HepG2 (cell line): ENCODE results near the gene RAMP1. TPM values are rescaled to one million over a fixed set of nuclear protein-coding genes. Genes with fewer than 3 reads are reported as not detected.

Experiments
- ATAC-seq: fragments of 200-7000 bp; cut with Tn5 transposase; 3 replicates; pipeline ENCODE4 v1.9.1; 2020; ENCODE audit warnings: mild to moderate bottlenecking, moderate library complexity
- BruUV-seq: library from RNA; stranded (reverse); fragments of 400-500 nt; replicated peaks from 2 replicates; lab custom pipeline; 2021; lab: Mats Ljungman, UMichigan
- CTCF ChIA-PET: fragments of 300-600 bp; formaldehyde crosslinking; extraction: SDS; loops from one replicate; lab custom pipeline; 2021; ENCODE audit warnings: low total read pairs, inconsistent platforms, low intra/inter-chr PET ratio; lab: Yijun Ruan, JAX
- POLR2A ChIA-PET: fragments of 350-600 bp; sonication (Branson Sonifier 250); formaldehyde crosslinking; loops from one replicate; lab custom pipeline; 2020; ENCODE audit warnings: antibody characterized with exemption, inconsistent platforms; lab: Yijun Ruan, JAX
- DNase-seq: peaks from one replicate; pipeline ENCODE4 v3.0.0-alpha.2; 2015; ENCODE audit warnings: low spot score
- FAIRE-seq: peaks from 3 replicates; lab custom pipeline; 2011; peaks lifted over from hg19 to GRCh38; lab: Jason Lieb, UNC
- H2AFZ ChIP-seq: one replicate; pipeline ENCODE4 v1.6.1; 2011; ENCODE audit warnings: low read length, inconsistent platforms
- H3K27ac ChIP-seq: fragments of 300-600 bp; 3 replicates; pipeline ENCODE4 v1.8.0; 2011; ENCODE audit warnings: mixed run types, mild to moderate bottlenecking, mixed read lengths, low read length, inconsistent platforms; ENCODE audit not compliant: insufficient read depth; ENCODE audit errors: extremely low read length
- H3K27me3 ChIP-seq, 2 experiments: fragments of 200-600 bp in 1 of 2; 2 replicates in 1 of 2; 3 replicates in 1 of 2; pipeline versions ENCODE4 v1.6.0 to v1.8.0; 2011; ENCODE audit warnings: low read length in 2 of 2, mild to moderate bottlenecking in 2 of 2, moderate library complexity in 2 of 2, inconsistent platforms in 1 of 2; ENCODE audit not compliant: insufficient read depth in 2 of 2, control insufficient read depth in 1 of 2
- H3K36me3 ChIP-seq, 2 experiments: fragments of 200-600 bp in 1 of 2; replicated peaks in 1 of 2; 2 replicates in 1 of 2; 3 replicates in 1 of 2; pipeline versions ENCODE4 v1.5.1 to v1.8.0; 2011; ENCODE audit warnings: low read length in 2 of 2, inconsistent platforms in 1 of 2; ENCODE audit not compliant: insufficient read depth in 2 of 2, control insufficient read depth in 1 of 2
- H3K4me1 ChIP-seq: 2 replicates; pipeline ENCODE4 v1.5.1; 2012; ENCODE audit warnings: low read length, inconsistent platforms; ENCODE audit not compliant: insufficient read depth
- H3K4me2 ChIP-seq: 2 replicates; pipeline ENCODE4 v1.6.0; 2011; ENCODE audit warnings: low read depth, low read length, inconsistent platforms
- H3K4me3 ChIP-seq, 3 experiments: fragments of 200-600 bp in 1 of 3; sonication (generic), shearing (Covaris generic) in 1 of 3; replicated peaks in 1 of 3; 2 replicates each; pipeline ENCODE4 v1.5.1; 2011 to 2016; ENCODE audit warnings: low read length in 3 of 3, inconsistent platforms in 2 of 3, low read depth in 2 of 3, mild to moderate bottlenecking in 2 of 3, control low read depth in 1 of 3, mixed read lengths in 1 of 3; ENCODE audit not compliant: insufficient read depth in 1 of 3
- H3K79me2 ChIP-seq: one replicate; pipeline ENCODE4 v1.6.1; 2011; ENCODE audit warnings: low read length, inconsistent platforms; ENCODE audit not compliant: insufficient read depth
- H3K9ac ChIP-seq: 2 replicates; pipeline ENCODE4 v1.6.0; 2011; ENCODE audit warnings: mild to moderate bottlenecking, low read depth, low read length, inconsistent platforms; ENCODE audit not compliant: insufficient read depth
- H3K9me3 ChIP-seq: 2 replicates; pipeline ENCODE4 v1.5.1; 2012; ENCODE audit warnings: mild to moderate bottlenecking, low read length
- H4K20me1 ChIP-seq: 2 replicates; pipeline ENCODE4 v1.6.0; 2011; ENCODE audit warnings: inconsistent platforms, mild to moderate bottlenecking, low read length, moderate library complexity; ENCODE audit not compliant: insufficient read depth
- GFI1 ChIP-seq: sonication (generic); formaldehyde crosslinking; IDR thresholded peaks from 2 replicates; pipeline ENCODE4 v1.5.0; 2020; ENCODE audit warnings: missing genetic modification reagents, mild to moderate bottlenecking, borderline replicate concordance
- SPEN ChIP-seq: sonication (generic); formaldehyde crosslinking; IDR thresholded peaks from 2 replicates; pipeline ENCODE4 v1.5.1; 2020; ENCODE audit warnings: low read depth, mild to moderate bottlenecking, missing genetic modification reagents
- SSRP1 ChIP-seq: IDR thresholded peaks from 2 replicates; pipeline ENCODE4 v1.6.1; 2016; ENCODE audit warnings: control low read depth
- ZNF331 ChIP-seq: sonication (generic); formaldehyde crosslinking; IDR thresholded peaks from 2 replicates; pipeline ENCODE4 v1.4.0; 2020; ENCODE audit warnings: missing genetic modification reagents
- ZNF629 ChIP-seq: sonication (generic); formaldehyde crosslinking; conservative IDR thresholded peaks from 2 replicates; pipeline ENCODE4 v1.5.0; 2020; ENCODE audit warnings: missing genetic modification reagents
- ZNF777 ChIP-seq: sonication (generic); formaldehyde crosslinking; IDR thresholded peaks from 2 replicates; pipeline ENCODE4 v1.4.0; 2020; ENCODE audit warnings: missing genetic modification reagents
- WGBS: methylation state at CpG from one replicate; pipeline ENCODE4 v1.1.6; 2017; ENCODE audit warnings: low lambda C conversion rate; 5-methylcytosine and 5-hydroxymethylcytosine counted together
- in situ Hi-C: cut with HindIII; loops from 2 replicates; pipeline ENCODE4 v1.10.0; 2017; ENCODE audit warnings: low pct_unique_long_range_greater_than_20kb; ENCODE audit not compliant: extremely low pct_ligation_motif_present
- intact Hi-C: fragments of 100-400 bp; cut with micrococcal nuclease; formaldehyde crosslinking; loops from one replicate; pipeline ENCODE4 v1.10.0; 2022; ENCODE audit not compliant: unreplicated experiment
- polyA plus RNA-seq, 8 experiments: library from polyadenylated mRNA; depleted of rRNA in 3 of 8; stranded (reverse) in 7 of 8; unstranded in 1 of 8; fragments of >200 nt; fragmentation: Illumina TruSeq in 4 of 8; extraction: Trizol in 4 of 8; gene quantifications; 2 replicates each; pipeline versions ENCODE4 v1.2.1 to v1.2.3, GENCODE V29; 2011 to 2016; ENCODE audit warnings: low read depth in 4 of 8, missing spikeins in 1 of 8, mixed read lengths in 1 of 8; ENCODE audit not compliant: insufficient read depth in 1 of 8
- total RNA-seq, 5 experiments: library from RNA; depleted of rRNA; stranded (reverse); fragments of >200 nt; fragmentation: Illumina TruSeq; extraction: Trizol; gene quantifications; 2 replicates each; pipeline ENCODE4 v1.2.3, GENCODE V29; 2016; ENCODE audit warnings: low read depth in 1 of 5
- TF ChIP-seq, protein P1 (sequence below): sonication (generic); formaldehyde crosslinking; IDR thresholded peaks from 2 replicates; pipeline ENCODE4 v1.9.0; 2022; ENCODE audit warnings: missing genetic modification reagents, mild to moderate bottlenecking, borderline replicate concordance

The RAMP1 gene
- total and polyA plus RNA-seq, 2 of the 13 experiments (the other 11 are each of a cell fraction or from before 2014, with no cell fraction given), result 0.29 to 0.61 TPM

DNA sequence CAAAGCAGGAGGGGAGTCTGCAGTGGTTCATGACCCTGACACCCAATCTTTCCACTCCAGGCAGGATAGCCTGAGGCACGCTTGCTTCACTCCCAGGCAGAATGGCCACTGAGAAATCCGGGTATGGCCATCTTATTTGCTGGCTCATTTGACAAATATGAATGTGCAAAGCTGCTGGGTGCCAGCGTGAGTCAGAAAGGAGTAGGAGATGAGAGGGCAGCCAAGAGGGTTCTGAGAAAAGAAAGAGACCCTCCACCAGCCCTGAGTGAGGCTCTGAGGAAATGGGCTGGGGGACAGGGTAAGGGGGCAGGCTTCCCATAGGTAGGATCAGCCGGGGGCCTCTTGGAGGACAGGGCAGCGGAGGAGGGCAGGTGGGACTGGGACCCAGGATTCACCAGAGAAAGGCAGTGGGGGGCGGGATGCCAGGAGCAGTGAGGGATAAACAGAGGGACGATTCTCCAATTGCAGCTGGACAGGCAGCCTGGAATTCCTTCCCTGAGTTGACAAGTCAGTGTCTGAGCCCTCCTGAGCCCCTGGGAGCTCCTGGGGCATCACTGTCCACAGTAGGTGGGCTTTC is 15.2 kb downstream of the RAMP1 start:
- Histone ChIP-seq H3K9me3 (no peaks in the 10 kb centered on the region), H3K4me2 (no peak overlapping the region), H4K20me1 (no peaks in the 10 kb centered on the region; the same call in 1 of the 2 replicates), H3K79me2 (no peaks in the 10 kb centered on the region), H3K4me1 (peaks cover 18% of the 10 kb centered on the region), H3K27me3 (peaks cover 22 to 89% of the 10 kb centered on the region in 2 experiments), H3K4me3 (no peak overlapping the region), H2AFZ (no peak overlapping the region), H3K9ac (no peak overlapping the region), H3K27ac (no peak overlapping the region), H3K36me3 (no peaks in the 10 kb centered on the region)
- intact Hi-C loops, result no loop called here
- POLR2A ChIA-PET, result no interaction called here
- no TSS peak for BruUV-seq
- CTCF ChIA-PET, result no interaction called here
- ATAC-seq (no peak), DNase-seq (no peak), FAIRE-seq (no peak)
- in situ Hi-C loops, result no loop called here
- TF ChIP-seq ZNF331 (CRISPR knock-in tag) (0 out of 2 replicates have a peak, but pooled peaks have one; percentile 1), SPEN (no peak)
- WGBS, result 28% methylated on average over 6 of the region's 7 CpGs

DNA sequence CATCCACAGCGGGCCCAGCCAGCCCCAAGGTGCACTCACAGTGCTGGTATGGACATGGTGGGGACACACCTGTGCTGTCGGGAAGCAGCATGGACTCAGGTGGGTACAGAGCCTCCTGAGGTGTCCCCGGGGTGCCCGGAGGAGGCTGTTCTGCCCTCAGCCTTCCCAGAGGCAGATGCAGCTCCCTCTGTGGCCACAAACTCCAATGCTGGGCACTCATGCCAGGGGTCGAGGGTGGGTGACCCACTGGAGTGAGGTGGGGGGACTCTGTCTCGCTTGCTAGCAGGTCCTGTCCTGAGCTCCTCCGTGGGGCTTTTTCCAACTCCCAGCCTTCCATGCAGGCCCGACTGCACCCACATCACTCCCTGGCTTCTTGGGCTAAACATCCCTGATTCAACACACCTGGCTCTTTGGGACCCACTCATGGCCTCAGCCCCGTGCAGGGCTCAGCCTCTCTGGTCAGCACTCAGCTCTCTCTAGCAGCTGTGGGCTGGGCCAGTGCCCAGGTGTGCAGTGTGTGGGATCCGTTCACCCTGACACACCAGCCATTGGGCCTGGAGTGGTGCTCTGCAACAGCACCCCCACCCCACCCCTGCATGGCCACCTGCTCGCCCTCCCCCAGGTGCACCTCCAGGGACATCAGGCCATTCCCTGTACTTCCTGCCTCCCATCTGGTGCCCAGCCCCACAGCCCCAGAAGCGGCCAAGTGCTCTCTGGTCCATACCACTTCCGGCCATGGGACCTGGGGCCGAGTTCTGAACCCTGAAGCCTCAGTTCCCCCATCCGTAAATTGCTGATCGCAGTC is 16.0 kb downstream of the RAMP1 start:
- H3K4me3 ChIP-seq, result no peak overlapping the region
- no peak for FAIRE-seq
- TF ChIP-seq, protein P1, sequence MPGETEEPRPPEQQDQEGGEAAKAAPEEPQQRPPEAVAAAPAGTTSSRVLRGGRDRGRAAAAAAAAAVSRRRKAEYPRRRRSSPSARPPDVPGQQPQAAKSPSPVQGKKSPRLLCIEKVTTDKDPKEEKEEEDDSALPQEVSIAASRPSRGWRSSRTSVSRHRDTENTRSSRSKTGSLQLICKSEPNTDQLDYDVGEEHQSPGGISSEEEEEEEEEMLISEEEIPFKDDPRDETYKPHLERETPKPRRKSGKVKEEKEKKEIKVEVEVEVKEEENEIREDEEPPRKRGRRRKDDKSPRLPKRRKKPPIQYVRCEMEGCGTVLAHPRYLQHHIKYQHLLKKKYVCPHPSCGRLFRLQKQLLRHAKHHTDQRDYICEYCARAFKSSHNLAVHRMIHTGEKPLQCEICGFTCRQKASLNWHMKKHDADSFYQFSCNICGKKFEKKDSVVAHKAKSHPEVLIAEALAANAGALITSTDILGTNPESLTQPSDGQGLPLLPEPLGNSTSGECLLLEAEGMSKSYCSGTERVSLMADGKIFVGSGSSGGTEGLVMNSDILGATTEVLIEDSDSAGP (CRISPR knock-in tag), result no peak
- TF ChIP-seq ZNF331 (CRISPR knock-in tag), result no peak
- TF ChIP-seq GFI1, result no peak
- TF ChIP-seq SSRP1 (CRISPR knock-in tag), result no peak
- TF ChIP-seq ZNF777 (CRISPR knock-in tag), result no peak
- TF ChIP-seq ZNF629 (CRISPR knock-in tag), result no peak
- CTCF ChIA-PET, result no interaction called here
- H3K9me3 ChIP-seq, result no peaks in the 10 kb centered on the region
- no peaks in the 10 kb centered on the region for H3K36me3 ChIP-seq
- no peaks in the 10 kb centered on the region for H3K79me2 ChIP-seq
- no peak overlapping the region for H3K27ac ChIP-seq
- no peaks in the 10 kb centered on the region; the same call in 1 of the 2 replicates for H4K20me1 ChIP-seq
- no peak overlapping the region for H3K9ac ChIP-seq
- peaks cover 22 to 85% of the 10 kb centered on the region in 2 experiments for H3K27me3 ChIP-seq
- ATAC-seq, result no peak
- 27% methylated on average over 12 of the region's 16 CpGs for WGBS
- POLR2A ChIA-PET, result no interaction called here
- H2AFZ ChIP-seq, result no peak overlapping the region
- DNase-seq, result no peak
- peaks cover 18% of the 10 kb centered on the region for H3K4me1 ChIP-seq
- intact Hi-C loops, result no loop called here
- no TSS peak for BruUV-seq
- in situ Hi-C loops, result no loop called here
- no peak overlapping the region for H3K4me2 ChIP-seq
